Measurements from ENCODE around the gene CPB2.

Gene CPB2

GRCh38 chr13:46094478-46094877 lies 10.4 kb downstream of the CPB2 start:
- no peak for DNase-seq

- DNase-seq = no peak
Observed at GRCh38 chr13:46088821-46089562, 15.8 kb downstream of the CPB2 start.

- no peak for DNase-seq
Observed at GRCh38 chr13:46087481-46087880, 17.4 kb downstream of the CPB2 start.

- DNase-seq = no peak
Observed at GRCh38 chr13:46086985-46087384, 17.8 kb downstream of the CPB2 start.

- DNase-seq = no peak
Observed at GRCh38 chr13:46086421-46086922, 18.4 kb downstream of the CPB2 start.

GRCh38 chr13:46085737-46086136 lies 19.1 kb downstream of the CPB2 start:
- DNase-seq = no peak

GRCh38 chr13:46082324-46082723 lies 22.5 kb downstream of the CPB2 start:
- DNase-seq = no peak

- no peak for DNase-seq
Observed at GRCh38 chr13:46079770-46080169, 25.1 kb downstream of the CPB2 start.

GRCh38 chr13:46077265-46077664 lies 27.6 kb downstream of the CPB2 start:
- DNase-seq = no peak

GRCh38 chr13:46076827-46077226 lies 28.0 kb downstream of the CPB2 start:
- no peak for DNase-seq

- no peak for DNase-seq
Observed at GRCh38 chr13:46075811-46076210, 29.0 kb downstream of the CPB2 start.

GRCh38 chr13:46071590-46072249 lies 33.1 kb downstream of the CPB2 start:
- DNase-seq = no peak

- no peak for DNase-seq
Observed at GRCh38 chr13:46063292-46063691, 41.5 kb downstream of the CPB2 start.

GRCh38 chr13:46062185-46062584 lies 42.6 kb downstream of the CPB2 start:
- DNase-seq = no peak

GRCh38 chr13:46059405-46059804 lies 45.4 kb downstream of the CPB2 start:
- DNase-seq = no peak

- DNase-seq = no peak
Observed at GRCh38 chr13:46058268-46058667, 46.6 kb downstream of the CPB2 start.

GRCh38 chr13:46057256-46058015 lies 47.4 kb downstream of the CPB2 start:
- no peak for DNase-seq

- DNase-seq = no peak
Observed at GRCh38 chr13:46053162-46054012, 51.4 kb downstream of the CPB2 start.

GRCh38 chr13:46052319-46053161 lies 52.3 kb downstream of the CPB2 start, which contains the start of gene ZC3H13:
ZC3H13 (minus strand) TSS chr13:46052746; CDS start chr13:46045507, 7,239 bp downstream.
- peak; percentile 97 for DNase-seq

- no peak for DNase-seq
Observed at GRCh38 chr13:46051968-46052318, 52.9 kb downstream of the CPB2 start.

- DNase-seq = no peak
Observed at GRCh38 chr13:46050771-46051170, 54.1 kb downstream of the CPB2 start.

- DNase-seq = no peak
Observed at GRCh38 chr13:46045424-46045823, 59.4 kb downstream of the CPB2 start.

Measured in right hindlimb (tissue), 1 donor.